ENCODE results near the gene ZNF594. TPM values are rescaled to one million over a fixed set of nuclear protein-coding genes. Genes with fewer than 3 reads are reported as not detected.
"Not testable (repeated sequence)": the region's sequence is repeated elsewhere in the genome, so short reads cannot be mapped to it uniquely, and the experiment has no call there.

ZNF594 gene
- total RNA-seq, 1 experiment from 2014 or later = 10.1 TPM

- CTCF ChIA-PET = interaction anchor here (1.1 kb wide), 1 partner anchor 107 kb away, joined by 3 read pairs; no protein-coding TSS in a partner anchor
- POLR2A ChIA-PET = interaction anchor here (0.6 kb wide), 1 partner anchor 262 kb away, joined by 4 read pairs; no protein-coding TSS in a partner anchor
- Mint-ChIP-seq H3K9me3 (no peaks in the 10 kb centered on the region), H3K36me3 (no peaks in the 10 kb centered on the region), H3K27ac (no peak overlapping the region), H3K4me1 (no peaks in the 10 kb centered on the region), H3K4me3 (no peak overlapping the region), H3K27me3 (ENCODE audit: low read depth) (no peaks in the 10 kb centered on the region; the same call in 1 of the 2 replicates)
- DNase-seq (ENCODE audit: low spot score) = no peak
- TF ChIP-seq TCF7 (CRISPR knock-in tag; IDR thresholded peaks at IDR 0.05; ENCODE audit: low read depth) = no peak
- no peak for ATAC-seq
Measured at GRCh38 chr17:5131146-5131715, 60.4 kb downstream of the ZNF594 start.

- H3K4me1 Mint-ChIP-seq; H3K27ac Mint-ChIP-seq; H3K36me3 Mint-ChIP-seq; DNase-seq (ENCODE audit: low spot score); H3K27me3 Mint-ChIP-seq (ENCODE audit: low read depth); H3K4me3 Mint-ChIP-seq; CTCF ChIA-PET; ATAC-seq; H3K9me3 Mint-ChIP-seq: not testable (repeated sequence)
- POLR2A ChIA-PET = interaction anchor here (0.6 kb wide), 1 partner anchor 263 kb away, joined by 4 read pairs; no protein-coding TSS in a partner anchor
Measured at GRCh38 chr17:5130687-5131086, 61.0 kb downstream of the ZNF594 start.

GRCh38 chr17:5130261-5130660 lies 61.4 kb downstream of the ZNF594 start:
- CTCF ChIA-PET; POLR2A ChIA-PET; H3K9me3 Mint-ChIP-seq; DNase-seq (ENCODE audit: low spot score); H3K36me3 Mint-ChIP-seq; H3K27me3 Mint-ChIP-seq (ENCODE audit: low read depth); H3K4me3 Mint-ChIP-seq; H3K27ac Mint-ChIP-seq; H3K4me1 Mint-ChIP-seq; ATAC-seq: not testable (repeated sequence)

- H3K36me3 Mint-ChIP-seq; H3K4me3 Mint-ChIP-seq; H3K27ac Mint-ChIP-seq; H3K27me3 Mint-ChIP-seq (ENCODE audit: low read depth); CTCF ChIA-PET; H3K4me1 Mint-ChIP-seq; ATAC-seq; H3K9me3 Mint-ChIP-seq; DNase-seq (ENCODE audit: low spot score): not testable (repeated sequence)
- POLR2A ChIA-PET = interaction anchor here (0.6 kb wide), 1 partner anchor 62 kb away, joined by 3 read pairs; no protein-coding TSS in a partner anchor
Measured at GRCh38 chr17:5129770-5130169, 61.9 kb downstream of the ZNF594 start.

Other genes with a start within 250 kb of the ZNF594 start
- 1,289 to 1,315 TPM (median 1,307 TPM) in 3 replicates for gene PFN1, start 243.3 kb downstream of the ZNF594 start, total RNA-seq (2021)
- 30.9 to 40.3 TPM (median 37.7 TPM) in 3 replicates for gene ENO3, start 240.7 kb downstream of the ZNF594 start, total RNA-seq (2021)
- 97.3 to 103 TPM (median 101 TPM) in 3 replicates for gene SPAG7, start 224.1 kb downstream of the ZNF594 start, total RNA-seq (2021)
- 9.2 to 14.2 TPM (median 12.3 TPM) in 3 replicates for gene CAMTA2, start 204.2 kb downstream of the ZNF594 start, total RNA-seq (2021)
- 0.61 to 1.1 TPM (median 1.1 TPM) in 3 replicates for gene INCA1, start 194.3 kb downstream of the ZNF594 start, total RNA-seq (2021)
- 112 to 130 TPM (median 115 TPM) in 3 replicates for gene KIF1C, start 193.9 kb downstream of the ZNF594 start, total RNA-seq (2021)
- 0.78 to 1.1 TPM (median 0.99 TPM) in 3 replicates for gene SLC52A1, start 156.4 kb downstream of the ZNF594 start, total RNA-seq (2021)
- gene ZFP3, start 113.4 kb downstream of the ZNF594 start, total RNA-seq (2021) = 0.39 to 0.71 TPM (median 0.66 TPM) in 3 replicates
- 19.2 to 23.1 TPM (median 21.7 TPM) in 3 replicates for gene ZNF232, start 80.0 kb downstream of the ZNF594 start, total RNA-seq (2021)
- 0.20 to 0.25 TPM (median 0.23 TPM) in 3 replicates for gene USP6, start 75.8 kb downstream of the ZNF594 start, total RNA-seq (2021)
- gene SCIMP, start 43.0 kb upstream of the ZNF594 start, total RNA-seq (2021) = not detected in 3 replicates
- gene RABEP1, start 90.4 kb upstream of the ZNF594 start, total RNA-seq (2021) = 37.7 to 42.0 TPM (median 40.9 TPM) in 3 replicates
- gene NUP88, start 227.8 kb upstream of the ZNF594 start, total RNA-seq (2021) = 63.0 to 87.7 TPM (median 65.4 TPM) in 3 replicates
- gene RPAIN, start 228.3 kb upstream of the ZNF594 start, total RNA-seq (2021) = 67.8 to 69.9 TPM (median 68.4 TPM) in 3 replicates
- gene C1QBP, start 247.3 kb upstream of the ZNF594 start, total RNA-seq (2021) = 377 to 429 TPM (median 382 TPM) in 3 replicates

Data from WTC11 (cell line).